22Rv1 (cell line): ENCODE data around the gene TIAM2.

ENCODE experiments used
- ZFX ChIP-seq: fragments of 450-650 bp; IDR thresholded peaks from 2 replicates; pipeline ENCODE4 v1.6.1; 2017; ENCODE audit warnings: antibody characterized with exemption, borderline replicate concordance
- TF ChIP-seq, protein P1 (sequence below): fragments of 450-650 bp; IDR thresholded peaks from 2 replicates; pipeline ENCODE4 v1.5.1; 2017; ENCODE audit warnings: mild to moderate bottlenecking

DNA sequence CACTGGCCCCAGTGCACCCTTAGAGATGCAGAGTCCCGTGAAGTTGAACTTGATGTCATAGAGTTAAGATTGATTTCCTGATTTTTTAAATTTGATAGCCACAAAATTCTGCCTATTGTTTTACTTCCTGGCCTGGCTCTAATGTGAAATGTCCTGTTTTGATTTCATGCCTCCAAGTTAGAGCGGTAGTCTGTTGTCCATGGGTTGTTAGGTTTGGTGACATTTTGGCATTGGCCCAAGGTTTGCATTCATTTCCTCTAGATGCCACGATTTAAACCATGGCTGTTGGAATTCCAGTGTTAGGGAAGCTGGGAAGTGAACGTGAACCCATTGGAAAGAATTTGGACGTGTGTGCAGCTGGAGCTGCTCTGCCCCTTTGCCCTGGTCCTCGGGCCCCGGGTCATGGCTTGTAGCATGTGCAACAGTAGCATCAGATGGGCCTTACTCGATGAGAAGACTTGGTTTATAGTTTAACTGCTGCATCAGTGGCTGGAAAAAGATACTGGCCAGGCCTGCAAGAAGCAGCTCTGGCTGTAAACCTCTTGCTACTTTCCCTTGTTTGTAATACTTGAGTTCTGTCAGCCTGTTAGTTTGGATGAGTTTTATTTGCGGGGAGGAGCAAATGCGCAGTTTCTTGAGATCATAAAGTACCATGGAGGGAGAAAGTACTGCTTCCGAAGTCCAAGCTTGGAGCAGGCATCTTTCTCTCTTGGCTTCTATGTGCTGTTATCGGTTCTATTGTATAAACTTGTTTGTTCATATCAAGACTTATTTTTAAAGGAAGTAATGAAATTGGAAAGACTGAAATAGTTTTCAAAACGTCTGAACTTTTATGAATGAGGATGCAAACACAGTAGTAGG lies 147.3 kb downstream of the TIAM2 start:
- TF ChIP-seq, protein P1, sequence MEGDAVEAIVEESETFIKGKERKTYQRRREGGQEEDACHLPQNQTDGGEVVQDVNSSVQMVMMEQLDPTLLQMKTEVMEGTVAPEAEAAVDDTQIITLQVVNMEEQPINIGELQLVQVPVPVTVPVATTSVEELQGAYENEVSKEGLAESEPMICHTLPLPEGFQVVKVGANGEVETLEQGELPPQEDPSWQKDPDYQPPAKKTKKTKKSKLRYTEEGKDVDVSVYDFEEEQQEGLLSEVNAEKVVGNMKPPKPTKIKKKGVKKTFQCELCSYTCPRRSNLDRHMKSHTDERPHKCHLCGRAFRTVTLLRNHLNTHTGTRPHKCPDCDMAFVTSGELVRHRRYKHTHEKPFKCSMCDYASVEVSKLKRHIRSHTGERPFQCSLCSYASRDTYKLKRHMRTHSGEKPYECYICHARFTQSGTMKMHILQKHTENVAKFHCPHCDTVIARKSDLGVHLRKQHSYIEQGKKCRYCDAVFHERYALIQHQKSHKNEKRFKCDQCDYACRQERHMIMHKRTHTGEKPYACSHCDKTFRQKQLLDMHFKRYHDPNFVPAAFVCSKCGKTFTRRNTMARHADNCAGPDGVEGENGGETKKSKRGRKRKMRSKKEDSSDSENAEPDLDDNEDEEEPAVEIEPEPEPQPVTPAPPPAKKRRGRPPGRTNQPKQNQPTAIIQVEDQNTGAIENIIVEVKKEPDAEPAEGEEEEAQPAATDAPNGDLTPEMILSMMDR = no peak
- TF ChIP-seq ZFX = no peak
